Endothelial cell (in vitro differentiated cells): ENCODE results near the gene FAAP100. TPM values are rescaled to one million over a fixed set of nuclear protein-coding genes. Genes with fewer than 3 reads are reported as not detected.

Experiments
- DNase-seq: peaks from one replicate; pipeline ENCODE4 v3.0.0; 2021; ENCODE audit warnings: low spot score
- H3K27ac Mint-ChIP-seq: one replicate; pipeline ENCODE4 v1.8.0; 2021; ENCODE audit warnings: mixed read lengths, inconsistent platforms; ENCODE audit not compliant: unreplicated experiment
- H3K27me3 Mint-ChIP-seq: one replicate; pipeline ENCODE4 v1.8.0; 2021; ENCODE audit warnings: mild to moderate bottlenecking, moderate library complexity, mixed read lengths, inconsistent platforms; ENCODE audit not compliant: unreplicated experiment
- H3K36me3 Mint-ChIP-seq: one replicate; pipeline ENCODE4 v1.8.0; 2021; ENCODE audit warnings: mild to moderate bottlenecking, low read depth, mixed read lengths, inconsistent platforms; ENCODE audit not compliant: unreplicated experiment
- H3K4me1 Mint-ChIP-seq: one replicate; pipeline ENCODE4 v1.8.0; 2021; ENCODE audit warnings: mild to moderate bottlenecking, mixed read lengths, inconsistent platforms; ENCODE audit not compliant: unreplicated experiment
- H3K4me3 Mint-ChIP-seq: one replicate; pipeline ENCODE4 v1.8.0; 2021; ENCODE audit warnings: mild to moderate bottlenecking, mixed read lengths, inconsistent platforms; ENCODE audit not compliant: unreplicated experiment
- H3K9me3 Mint-ChIP-seq: one replicate; pipeline ENCODE4 v1.8.0; 2021; ENCODE audit warnings: mixed read lengths, inconsistent platforms; ENCODE audit not compliant: unreplicated experiment
- CTCF ChIP-seq: fragments of 200-600 bp; sonication (generic); IDR thresholded peaks from one replicate; pipeline ENCODE4 v1.5.0; 2021; ENCODE audit warnings: antibody characterized with exemption; ENCODE audit not compliant: unreplicated experiment
- total RNA-seq: library from RNA; stranded (reverse); fragmentation: NEBNext Ultra II Directional; extraction: Animal tissue kit (Norgen Biotek cat#: 25700); gene quantifications from one replicate; pipeline ENCODE4 v1.2.1, GENCODE V29; 2021; ENCODE audit not compliant: unreplicated experiment

The FAAP100 gene
- total RNA-seq, 1 donor from 2014 or later = 40.6 TPM

- no peaks in the 10 kb centered on the region for H3K4me1 Mint-ChIP-seq
- no peak for DNase-seq
- no peaks in the 10 kb centered on the region for H3K36me3 Mint-ChIP-seq
- no peaks in the 10 kb centered on the region for H3K9me3 Mint-ChIP-seq
- H3K27ac Mint-ChIP-seq = no peak overlapping the region
- no peak for TF ChIP-seq CTCF
- peaks cover 5% of the 10 kb centered on the region for H3K27me3 Mint-ChIP-seq
- no peak overlapping the region for H3K4me3 Mint-ChIP-seq
Observed at GRCh38 chr17:81502471-81503017, 49.6 kb downstream of the FAAP100 start.

- Mint-ChIP-seq H3K4me1 (no peaks in the 10 kb centered on the region), H3K27ac (no peak overlapping the region), H3K27me3 (peaks cover 5% of the 10 kb centered on the region), H3K4me3 (no peak overlapping the region), H3K36me3 (no peaks in the 10 kb centered on the region), H3K9me3 (no peaks in the 10 kb centered on the region)
- no peak for DNase-seq
- no peak for TF ChIP-seq CTCF
Observed at GRCh38 chr17:81500047-81500446, 52.1 kb downstream of the FAAP100 start.

GRCh38 chr17:81499601-81499970, 52.6 kb downstream of the FAAP100 start:
- Mint-ChIP-seq H3K36me3 (no peaks in the 10 kb centered on the region), H3K9me3 (no peaks in the 10 kb centered on the region), H3K4me3 (no peak overlapping the region), H3K4me1 (no peaks in the 10 kb centered on the region), H3K27ac (no peak overlapping the region), H3K27me3 (peaks cover 5% of the 10 kb centered on the region)
- TF ChIP-seq CTCF = no peak
- DNase-seq = no peak

- Mint-ChIP-seq H3K27me3 (peaks cover 5% of the 10 kb centered on the region), H3K27ac (no peak overlapping the region), H3K9me3 (no peaks in the 10 kb centered on the region)
Observed at GRCh38 chr17:81498953-81499600, 53.1 kb downstream of the FAAP100 start.

More at GRCh38 chr17:81498953-81499600, 53.1 kb downstream of the FAAP100 start:
- Mint-ChIP-seq H3K4me1 (no peaks in the 10 kb centered on the region), H3K36me3 (no peaks in the 10 kb centered on the region), H3K4me3 (no peak overlapping the region)
- no peak for DNase-seq
- no peak for TF ChIP-seq CTCF
